ENCODE measurements around the gene GNAL. TPM values are rescaled to one million over a fixed set of nuclear protein-coding genes. Genes with fewer than 3 reads are reported as not detected.

Gene GNAL
- total RNA-seq, 2 experiments from 2014 or later: 0.60 TPM; not detected in 1

DNA sequence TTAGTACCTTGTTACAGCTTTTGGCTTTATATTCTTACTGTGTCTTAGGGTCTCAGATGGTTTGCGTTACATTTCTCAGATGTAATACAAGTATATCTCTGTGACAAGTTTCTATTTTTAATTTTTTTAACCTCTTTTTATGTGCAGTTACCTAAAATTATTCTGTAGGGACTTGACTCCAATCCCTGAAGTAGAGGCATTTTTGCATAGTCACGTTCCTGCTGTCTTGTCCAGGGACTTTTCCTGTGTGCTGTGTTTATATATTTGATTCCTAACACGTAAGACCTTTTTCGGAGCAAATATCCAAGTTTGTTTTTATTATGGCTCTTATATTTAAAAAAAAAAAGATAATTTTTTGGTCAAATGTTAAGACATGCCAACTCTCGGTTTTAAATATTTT, 91.0 kb downstream of the GNAL start:
- no peak for DNase-seq
- ATAC-seq (ENCODE audit: low read depth): no peak
- H3K4me3 Mint-ChIP-seq: no peak overlapping the region
- no peaks in the 10 kb centered on the region for H3K4me1 Mint-ChIP-seq
- peaks cover 5% of the 10 kb centered on the region for H3K27me3 Mint-ChIP-seq
- no peaks in the 10 kb centered on the region for H3K9me3 Mint-ChIP-seq
- no peak overlapping the region for H3K27ac Mint-ChIP-seq
- no peaks in the 10 kb centered on the region for H3K36me3 Mint-ChIP-seq
- POLR2A ChIA-PET: no interaction called here

DNA sequence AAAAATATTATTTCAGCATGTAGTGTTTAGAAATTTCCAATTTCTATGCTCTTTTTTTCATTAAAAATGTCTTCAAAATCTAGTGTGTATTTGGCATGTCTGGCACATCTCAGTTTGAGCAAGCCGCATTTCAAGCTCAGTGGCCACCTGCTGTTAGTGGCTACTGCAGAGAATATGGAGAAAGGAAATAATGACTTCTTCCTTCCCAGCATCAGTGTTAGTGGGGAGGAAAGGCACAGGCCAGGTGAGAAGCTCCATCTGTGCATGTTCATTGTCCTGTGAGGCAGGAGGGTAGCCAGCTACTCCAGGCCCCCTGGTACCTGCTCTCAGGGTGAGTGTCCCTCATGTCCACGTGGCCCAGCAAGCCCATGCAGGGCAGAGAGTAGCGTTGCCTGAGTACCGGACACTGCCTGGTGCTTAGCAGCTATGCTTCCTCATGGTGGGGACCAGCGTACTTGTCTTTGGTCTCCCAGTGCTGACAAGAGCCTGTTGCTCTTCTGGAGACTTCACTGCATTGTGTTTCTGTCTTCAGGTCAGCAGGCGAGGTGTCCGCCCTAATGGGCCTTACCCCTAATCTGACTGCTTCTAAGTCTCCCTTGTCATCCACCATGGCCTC, 94.8 kb downstream of the GNAL start:
- no peak overlapping the region for H3K27ac Mint-ChIP-seq
- peaks cover 13% of the 10 kb centered on the region for H3K27me3 Mint-ChIP-seq
- ATAC-seq (ENCODE audit: low read depth) (no peak), DNase-seq (no peak)
- no peaks in the 10 kb centered on the region for H3K36me3 Mint-ChIP-seq
- H3K9me3 Mint-ChIP-seq: no peaks in the 10 kb centered on the region
- no peaks in the 10 kb centered on the region for H3K4me1 Mint-ChIP-seq
- no peak overlapping the region for H3K4me3 Mint-ChIP-seq
- POLR2A ChIA-PET: no interaction called here

GRCh38 chr18:11784674-11785304, 95.7 kb downstream of the GNAL start:
- Mint-ChIP-seq H3K27ac (no peak overlapping the region), H3K36me3 (no peaks in the 10 kb centered on the region), H3K27me3 (peaks cover 9% of the 10 kb centered on the region), H3K4me3 (no peak overlapping the region), H3K9me3 (no peaks in the 10 kb centered on the region), H3K4me1 (no peaks in the 10 kb centered on the region)
- no peak for DNase-seq
- POLR2A ChIA-PET: no interaction called here
- ATAC-seq (ENCODE audit: low read depth): no peak

- DNase-seq (no peak), ATAC-seq (ENCODE audit: low read depth) (no peak)
- Mint-ChIP-seq H3K36me3 (no peaks in the 10 kb centered on the region), H3K4me3 (no peak overlapping the region), H3K9me3 (no peaks in the 10 kb centered on the region), H3K27ac (no peak overlapping the region), H3K27me3 (peaks cover 8% of the 10 kb centered on the region), H3K4me1 (no peaks in the 10 kb centered on the region)
- POLR2A ChIA-PET: no interaction called here
These were observed 96.5 kb downstream of the GNAL start for GRCh38 chr18:11785444-11786055.

DNA sequence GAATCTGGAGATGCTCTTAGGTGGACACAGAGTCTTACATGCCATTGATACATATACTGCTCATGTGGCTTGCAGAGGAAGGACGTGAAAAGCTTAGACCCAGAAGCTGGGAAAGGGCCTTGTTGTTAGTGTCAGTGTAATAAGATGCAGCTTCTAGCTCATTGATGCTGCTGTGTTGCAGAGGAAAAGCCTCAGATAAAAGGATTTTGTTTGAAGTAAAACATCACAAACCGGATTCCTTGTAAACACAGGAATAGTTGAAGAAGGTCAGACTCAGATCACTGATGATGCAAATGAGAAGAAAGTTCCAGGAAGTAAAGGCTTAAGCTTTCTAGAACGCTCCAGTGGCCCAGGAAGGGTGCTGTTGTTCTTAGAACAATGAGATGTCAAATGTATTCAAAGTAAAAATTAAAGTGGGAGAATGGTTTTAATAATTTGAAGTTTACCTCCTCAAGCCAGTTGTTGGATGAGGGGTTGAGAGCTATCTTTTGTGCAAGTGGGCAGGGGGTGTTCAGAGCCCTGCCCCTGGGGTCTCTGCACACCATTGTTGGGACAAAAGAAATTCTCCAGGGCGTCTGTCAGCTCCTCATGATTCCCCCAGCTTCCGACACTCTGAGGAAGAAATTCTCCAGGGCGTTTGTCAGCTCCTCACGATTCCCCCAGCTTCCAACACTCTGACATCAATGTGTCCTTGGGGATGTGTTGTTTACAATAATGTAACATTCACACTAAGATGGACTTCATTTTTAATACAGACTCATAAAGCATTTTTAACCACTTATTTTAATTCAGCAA, 100.8 kb downstream of the GNAL start:
- POLR2A ChIA-PET: interaction anchor here (0.6 kb wide), 1 partner anchor 861 kb away, joined by 4 read pairs; no protein-coding TSS in a partner anchor
- ATAC-seq (ENCODE audit: low read depth) (no peak), DNase-seq (no peak)
- Mint-ChIP-seq H3K4me1 (no peaks in the 10 kb centered on the region), H3K4me3 (no peak overlapping the region), H3K9me3 (no peaks in the 10 kb centered on the region), H3K27me3 (peaks cover 8% of the 10 kb centered on the region), H3K36me3 (no peaks in the 10 kb centered on the region), H3K27ac (no peak overlapping the region)

- DNase-seq: no peak
- Mint-ChIP-seq H3K27me3 (peaks cover 5% of the 10 kb centered on the region), H3K4me3 (no peak overlapping the region), H3K27ac (no peak overlapping the region), H3K36me3 (no peaks in the 10 kb centered on the region), H3K4me1 (no peaks in the 10 kb centered on the region), H3K9me3 (no peaks in the 10 kb centered on the region)
- POLR2A ChIA-PET: no interaction called here
- ATAC-seq (ENCODE audit: low read depth): no peak
These were observed 102.1 kb downstream of the GNAL start for GRCh38 chr18:11791131-11791530.

- POLR2A ChIA-PET: no interaction called here
- no peaks in the 10 kb centered on the region for H3K36me3 Mint-ChIP-seq
- no peaks in the 10 kb centered on the region for H3K27me3 Mint-ChIP-seq
- no peak overlapping the region for H3K27ac Mint-ChIP-seq
- no peak overlapping the region for H3K4me3 Mint-ChIP-seq
- H3K9me3 Mint-ChIP-seq: no peaks in the 10 kb centered on the region
- H3K4me1 Mint-ChIP-seq: no peaks in the 10 kb centered on the region
- ATAC-seq (ENCODE audit: low read depth): no peak
- no peak for DNase-seq
These were observed 103.6 kb downstream of the GNAL start for GRCh38 chr18:11792632-11793031.

- H3K4me3 Mint-ChIP-seq: no peak overlapping the region
- no peak overlapping the region for H3K27ac Mint-ChIP-seq
- no peaks in the 10 kb centered on the region for H3K27me3 Mint-ChIP-seq
- ATAC-seq (ENCODE audit: low read depth) (no peak), DNase-seq (no peak)
- no peaks in the 10 kb centered on the region for H3K36me3 Mint-ChIP-seq
- no peaks in the 10 kb centered on the region for H3K9me3 Mint-ChIP-seq
- no peaks in the 10 kb centered on the region for H3K4me1 Mint-ChIP-seq
- POLR2A ChIA-PET: no interaction called here
These were observed 105.1 kb downstream of the GNAL start for GRCh38 chr18:11794195-11794594.

DNA sequence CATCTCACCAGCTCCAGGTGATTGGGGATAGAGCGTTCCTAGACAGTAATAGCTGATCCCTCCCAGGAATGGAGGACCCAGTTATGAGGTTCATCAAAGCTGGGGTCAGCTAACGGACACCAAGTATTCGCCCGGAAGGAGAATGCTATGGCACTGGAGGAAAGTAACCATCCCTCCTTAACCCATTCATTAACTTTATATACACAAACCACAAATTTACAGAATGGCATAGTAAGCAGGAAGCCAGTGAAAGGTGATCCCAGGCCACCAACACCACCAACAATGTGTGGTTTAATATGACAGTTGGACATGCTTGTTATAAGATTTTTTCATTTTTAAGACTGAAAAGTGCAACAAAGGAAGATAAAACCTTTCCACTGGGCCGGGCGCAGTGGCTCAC, 106.9 kb downstream of the GNAL start:
- Mint-ChIP-seq H3K27ac (no peak overlapping the region), H3K36me3 (no peaks in the 10 kb centered on the region), H3K4me3 (no peak overlapping the region), H3K9me3 (no peaks in the 10 kb centered on the region), H3K27me3 (peaks cover 2% of the 10 kb centered on the region), H3K4me1 (no peaks in the 10 kb centered on the region)
- POLR2A ChIA-PET: no interaction called here
- ATAC-seq (ENCODE audit: low read depth) (no peak), DNase-seq (no peak)

DNA sequence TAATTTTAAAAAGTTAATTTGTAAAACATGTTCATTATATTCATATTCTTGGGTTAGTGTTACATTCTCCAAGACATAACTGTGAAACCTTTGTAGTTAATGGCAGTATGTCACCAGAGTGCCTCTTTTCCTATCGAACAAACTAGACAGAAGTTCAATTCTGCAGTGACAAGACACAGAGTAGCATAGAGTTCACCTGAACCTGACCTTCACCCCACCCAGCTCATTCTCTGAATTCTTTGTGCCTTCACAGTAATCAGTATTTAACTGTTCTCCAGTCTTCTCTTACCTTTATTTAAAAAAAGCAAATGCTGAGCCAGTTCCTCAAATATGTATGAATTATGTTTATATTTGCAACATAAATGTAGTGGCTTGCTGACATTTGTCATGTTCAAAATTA, 109.2 kb downstream of the GNAL start:
- POLR2A ChIA-PET: no interaction called here

GRCh38 chr18:11799066-11799465, 110.0 kb downstream of the GNAL start:
- DNase-seq (no peak), ATAC-seq (ENCODE audit: low read depth) (no peak)
- H3K4me3 Mint-ChIP-seq: no peak overlapping the region
- no peaks in the 10 kb centered on the region for H3K36me3 Mint-ChIP-seq
- no peaks in the 10 kb centered on the region for H3K9me3 Mint-ChIP-seq
- POLR2A ChIA-PET: no interaction called here
- peaks cover 4% of the 10 kb centered on the region for H3K27me3 Mint-ChIP-seq
- no peaks in the 10 kb centered on the region for H3K4me1 Mint-ChIP-seq
- H3K27ac Mint-ChIP-seq: no peak overlapping the region

More for the DNA sequence above, 109.2 kb downstream of the GNAL start:
- H3K9me3 Mint-ChIP-seq: no peaks in the 10 kb centered on the region
- no peak for ATAC-seq (ENCODE audit: low read depth)
- no peak for DNase-seq
- no peak overlapping the region for H3K27ac Mint-ChIP-seq
- H3K36me3 Mint-ChIP-seq: no peaks in the 10 kb centered on the region
- H3K27me3 Mint-ChIP-seq: peaks cover 4% of the 10 kb centered on the region
- no peak overlapping the region for H3K4me3 Mint-ChIP-seq
- no peaks in the 10 kb centered on the region for H3K4me1 Mint-ChIP-seq

DNA sequence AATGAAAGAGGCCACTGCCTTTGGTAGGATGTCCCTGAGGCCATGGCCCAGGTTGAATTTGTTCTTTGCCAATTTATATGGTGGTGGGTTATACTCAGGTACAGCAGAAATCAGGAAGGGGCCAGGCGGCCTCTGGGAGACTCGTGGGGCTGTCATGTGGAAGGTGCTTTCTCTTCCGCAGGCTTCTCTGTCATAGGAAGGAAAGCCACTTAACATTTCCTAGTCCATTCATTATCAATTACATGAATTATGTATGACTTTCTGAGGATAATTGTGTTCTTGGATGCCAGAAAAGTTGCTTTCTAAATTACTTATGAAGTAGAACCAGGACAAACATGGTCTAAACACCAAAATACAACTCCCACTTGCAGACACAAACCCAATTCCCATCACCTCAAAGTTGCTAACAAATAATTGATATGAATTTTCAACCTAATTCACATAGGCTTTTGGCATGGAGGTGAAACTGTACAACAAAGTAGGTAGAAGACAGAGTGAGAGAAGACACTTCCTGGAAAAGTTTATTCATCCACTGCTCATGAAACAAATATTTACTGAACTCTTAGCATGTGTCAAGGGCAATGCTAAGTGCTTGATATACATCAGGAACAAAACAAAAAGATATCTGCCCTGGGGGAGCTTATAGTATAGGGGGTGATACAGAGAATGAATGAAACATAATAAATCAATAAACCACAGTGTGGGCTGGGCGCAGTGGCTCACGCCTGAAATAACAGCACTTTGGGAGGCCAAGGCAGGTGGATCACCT, 111.7 kb downstream of the GNAL start:
- POLR2A ChIA-PET: no interaction called here
- Mint-ChIP-seq H3K27me3 (peaks cover 4% of the 10 kb centered on the region), H3K36me3 (no peaks in the 10 kb centered on the region)

GRCh38 chr18:11801573-11801972, 112.5 kb downstream of the GNAL start:
- Mint-ChIP-seq H3K27me3 (peaks cover 4% of the 10 kb centered on the region), H3K4me1 (no peaks in the 10 kb centered on the region), H3K27ac (no peak overlapping the region), H3K4me3 (no peak overlapping the region), H3K9me3 (no peaks in the 10 kb centered on the region), H3K36me3 (no peaks in the 10 kb centered on the region)
- DNase-seq (no peak), ATAC-seq (ENCODE audit: low read depth) (no peak)
- POLR2A ChIA-PET: no interaction called here

More for the DNA sequence above, 111.7 kb downstream of the GNAL start:
- Mint-ChIP-seq H3K4me3 (no peak overlapping the region), H3K9me3 (no peaks in the 10 kb centered on the region), H3K4me1 (no peaks in the 10 kb centered on the region), H3K27ac (no peak overlapping the region)
- no peak for ATAC-seq (ENCODE audit: low read depth)
- DNase-seq: no peak
